Right atrium auricular region (tissue), 2 donors: Measurements from ENCODE around the gene PABPC1L2B. TPM values are rescaled to one million over a fixed set of nuclear protein-coding genes. Genes with fewer than 3 reads are reported as not detected.
"Not testable (repeated sequence)": the region's sequence is repeated elsewhere in the genome, so short reads cannot be mapped to it uniquely, and the experiment has no call there.

Experiments used
- DNase-seq: peaks from one replicate; pipeline ENCODE4 v3.0.0-alpha.2; 2019; ENCODE audit warnings: low spot score
- H3K27ac ChIP-seq, 2 donors: fragments of 200-600 bp; sonication (generic); 1 replicate in 1 of 2; 2 replicates in 1 of 2; pipeline ENCODE4 v1.5.1; 2016 to 2019
- H3K27me3 ChIP-seq, 2 donors: fragments of 200-600 bp; sonication (generic); one replicate each; pipeline versions ENCODE4 v1.5.1 to v1.6.0; 2017 to 2019
- H3K36me3 ChIP-seq: fragments of 200-600 bp; sonication (generic); one replicate; pipeline ENCODE4 v1.5.1; 2016
- H3K4me1 ChIP-seq, 2 donors: fragments of 200-600 bp; sonication (generic); one replicate each; pipeline versions ENCODE4 v1.5.1 to v1.6.0; 2017 to 2019
- H3K4me3 ChIP-seq, 2 donors: fragments of 200-600 bp; sonication (generic); 1 replicate in 1 of 2; 2 replicates in 1 of 2; pipeline ENCODE4 v1.5.1; 2017 to 2019; ENCODE audit warnings: mild to moderate bottlenecking in 1 of 2, moderate library complexity in 1 of 2
- H3K9me3 ChIP-seq, 2 donors: fragments of 200-600 bp; sonication (generic); one replicate each; pipeline ENCODE4 v1.5.1; 2019
- total RNA-seq, 2 donors: library from RNA; depleted of rRNA; stranded (reverse); fragments of >200 nt; gene quantifications; one replicate each; pipeline ENCODE4 v1.1.0, GENCODE V29; 2016
- TF ChIP-seq, protein P1 (sequence below), 2 donors: fragments of 200-600 bp; sonication (generic); IDR thresholded peaks; one replicate each; pipeline ENCODE4 v1.5.1; 2019; ENCODE audit warnings: antibody characterized with exemption in 2 of 2

Gene PABPC1L2B
- total RNA-seq = not detected

DNA sequence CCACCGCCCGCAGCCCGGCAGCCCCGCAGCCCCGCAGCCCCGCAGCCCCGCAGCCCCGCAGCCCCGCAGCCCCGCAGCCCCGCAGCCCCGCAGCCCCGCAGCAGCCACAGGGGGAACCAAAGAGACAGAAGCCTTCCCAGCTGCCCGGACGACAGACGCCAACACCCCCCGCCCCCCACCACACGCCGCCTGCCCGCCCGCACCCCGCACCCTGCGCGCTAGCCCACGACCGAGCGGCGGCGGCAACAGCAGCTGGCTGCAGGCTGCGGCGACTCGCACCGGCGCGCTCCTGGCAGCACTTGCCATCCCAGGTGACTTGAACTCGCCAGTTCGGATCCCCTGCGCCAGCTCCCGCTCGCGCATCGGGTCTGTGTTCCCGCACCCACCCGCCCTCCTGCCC lies at the start of gene PABPC1L2B:
Gene PABPC1L2B, plus strand, starts transcription at position 207 of the 400 bp plus-strand sequence. CDS start 704 bp downstream, outside the sequence.
- H3K9me3 ChIP-seq, H3K4me1 ChIP-seq: not testable (repeated sequence)

DNA sequence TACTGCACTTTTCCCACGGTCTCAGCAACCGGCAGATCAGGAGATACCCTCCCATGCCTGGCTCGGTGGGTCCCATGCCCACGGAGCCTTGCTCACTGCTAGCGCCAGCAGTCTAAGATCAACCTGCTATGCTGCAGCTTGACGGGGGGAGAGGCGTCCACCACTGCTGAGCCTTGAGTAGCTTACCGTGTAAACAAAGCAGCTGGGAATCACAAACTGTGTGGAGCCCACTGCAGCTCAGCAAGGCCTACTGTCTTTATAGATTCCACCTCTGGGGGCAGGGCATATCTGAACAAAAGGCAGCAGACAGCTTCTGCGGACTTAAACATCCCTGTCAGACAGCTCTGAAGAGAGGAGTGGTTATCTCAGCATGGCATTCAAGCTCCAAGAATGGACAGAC lies 42.8 kb upstream of the PABPC1L2B start:
- not testable (repeated sequence) for H3K9me3 ChIP-seq, DNase-seq, H3K27ac ChIP-seq, H3K4me1 ChIP-seq, H3K36me3 ChIP-seq, H3K27me3 ChIP-seq, H3K4me3 ChIP-seq

More for the DNA sequence above, at the start of gene PABPC1L2B:
- not testable (repeated sequence) for H3K36me3 ChIP-seq, H3K4me3 ChIP-seq, DNase-seq, H3K27ac ChIP-seq, H3K27me3 ChIP-seq

DNA sequence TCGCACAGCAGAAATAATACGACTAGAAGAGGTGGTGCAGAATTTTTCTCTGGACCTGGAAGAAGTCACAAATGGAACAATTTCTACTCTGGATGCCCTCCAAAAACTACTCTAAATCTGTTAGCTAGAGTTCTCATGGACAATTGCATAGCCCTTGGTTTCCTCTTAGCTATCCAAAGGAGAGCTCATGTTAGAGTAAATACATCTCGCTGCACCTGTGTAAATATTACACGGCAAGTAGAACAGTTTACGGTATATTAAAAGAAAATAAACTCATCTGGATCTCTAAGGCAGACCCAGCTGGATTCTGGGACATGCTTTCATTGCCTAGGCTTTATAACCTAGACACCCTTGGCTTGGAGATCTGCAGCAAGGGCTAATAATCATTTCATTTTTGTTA lies 30.9 kb upstream of the PABPC1L2B start:
- H3K36me3 ChIP-seq, H3K4me3 ChIP-seq, DNase-seq, H3K27me3 ChIP-seq, H3K4me1 ChIP-seq, H3K9me3 ChIP-seq, H3K27ac ChIP-seq: not testable (repeated sequence)

DNA sequence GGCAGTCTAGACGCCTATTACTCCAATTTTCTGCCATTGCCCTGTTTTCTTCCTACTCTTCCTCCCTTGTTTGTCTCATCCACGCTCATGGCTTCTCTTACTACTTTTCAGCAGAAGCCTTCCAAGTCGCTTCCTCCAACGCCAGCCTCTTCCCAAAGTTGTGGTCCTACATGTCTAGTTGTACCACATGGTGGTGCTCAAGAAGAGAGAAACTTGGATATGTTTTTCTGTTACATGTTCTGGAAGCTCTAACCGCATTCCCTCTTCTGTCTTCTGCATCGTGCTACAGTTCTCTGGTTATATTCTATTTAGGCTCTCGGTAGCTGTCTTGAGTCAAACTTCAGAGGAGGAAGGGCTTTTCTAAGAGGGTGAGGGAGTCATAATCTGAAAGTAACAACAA lies 27.9 kb upstream of the PABPC1L2B start:
- H3K36me3 ChIP-seq, DNase-seq, H3K4me3 ChIP-seq, H3K9me3 ChIP-seq, H3K27ac ChIP-seq, H3K27me3 ChIP-seq, H3K4me1 ChIP-seq: not testable (repeated sequence)

DNA sequence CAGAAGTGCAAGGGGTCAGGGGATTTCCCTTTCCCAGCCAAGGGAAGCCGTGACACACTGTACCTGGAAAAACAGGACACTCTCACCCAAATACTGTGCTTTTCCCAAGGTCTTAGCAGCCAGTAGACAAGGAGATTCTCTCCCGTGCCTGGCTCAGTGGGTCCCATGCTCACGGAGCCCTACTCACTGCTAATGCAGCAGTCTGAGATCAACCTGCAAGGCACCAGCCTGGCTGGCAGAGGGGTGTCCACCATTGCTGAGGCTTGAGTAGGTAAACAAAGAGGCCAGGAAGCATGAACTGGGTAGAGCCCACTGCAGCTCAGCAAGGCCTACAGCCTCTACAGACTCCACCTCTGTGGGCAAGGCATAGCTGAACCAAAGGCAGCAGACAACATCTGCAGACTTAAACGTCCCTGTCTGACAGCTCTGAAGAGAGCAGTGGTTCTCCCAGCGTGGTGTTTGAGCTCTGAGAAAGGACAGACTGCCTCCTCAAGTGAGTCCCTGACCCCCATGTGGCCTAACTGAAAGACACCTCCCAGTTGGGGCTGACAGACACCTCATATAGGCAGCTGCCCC lies 21.8 kb upstream of the PABPC1L2B start:
- H3K27me3 ChIP-seq, H3K4me1 ChIP-seq, H3K4me3 ChIP-seq, H3K36me3 ChIP-seq, DNase-seq, H3K27ac ChIP-seq: not testable (repeated sequence)
- peaks cover 4 to 11% of the 10 kb centered on the region in 2 donors for H3K9me3 ChIP-seq

DNA sequence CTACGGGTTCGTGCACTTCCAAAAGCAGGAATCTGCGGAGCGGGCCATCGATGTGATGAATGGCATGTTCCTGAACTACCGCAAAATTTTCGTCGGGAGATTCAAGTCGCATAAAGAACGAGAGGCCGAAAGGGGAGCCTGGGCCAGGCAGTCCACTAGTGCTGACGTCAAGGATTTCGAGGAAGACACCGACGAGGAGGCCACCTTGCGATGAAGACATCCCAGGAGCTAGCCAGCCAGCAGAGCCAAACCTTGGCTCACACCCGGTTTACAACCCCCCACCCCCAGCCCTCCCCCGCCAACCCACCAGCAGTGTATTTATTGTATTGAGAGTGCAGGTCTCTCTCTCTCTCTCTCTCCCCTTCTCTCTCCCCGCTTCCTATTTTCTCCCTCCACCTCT lies 1.3 kb downstream of the PABPC1L2B start:
- not testable (repeated sequence) for H3K27me3 ChIP-seq, H3K4me1 ChIP-seq, H3K27ac ChIP-seq, DNase-seq, H3K4me3 ChIP-seq, H3K9me3 ChIP-seq, H3K36me3 ChIP-seq

DNA sequence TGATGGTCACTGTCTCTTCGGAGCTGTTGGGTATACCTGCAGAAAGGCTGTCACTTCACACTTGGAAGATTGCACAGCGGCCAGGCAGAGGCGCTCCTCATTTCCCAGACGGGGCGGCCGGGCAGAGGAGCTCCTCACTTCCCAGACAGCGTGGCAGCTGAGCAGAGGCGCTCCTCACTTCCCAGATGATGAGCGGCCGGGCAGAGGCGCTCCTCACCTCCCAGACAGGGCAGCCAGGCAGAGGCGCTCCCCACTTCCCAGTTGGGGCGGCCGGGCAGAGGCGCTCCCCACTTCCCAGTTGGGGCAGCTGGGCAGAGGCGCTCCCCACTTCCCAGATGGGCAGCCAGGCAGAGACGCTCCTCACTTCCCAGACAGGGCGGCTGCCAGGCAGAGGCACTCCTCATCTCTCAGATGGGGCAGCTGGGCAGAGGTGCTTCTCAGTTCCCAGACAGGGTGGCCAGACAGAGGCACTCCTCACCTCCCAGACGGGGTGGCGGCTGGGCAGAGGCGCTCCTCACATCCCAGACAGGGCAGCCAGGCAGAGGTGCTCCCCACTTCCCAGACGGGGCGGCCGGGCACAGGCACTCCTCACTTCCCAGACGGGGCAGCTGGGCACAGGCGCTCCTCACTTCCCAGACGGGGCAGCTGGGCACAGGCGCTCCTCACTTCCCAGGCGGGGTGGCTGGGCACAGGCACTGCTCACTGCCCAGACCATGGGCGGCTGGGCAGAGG lies 18.8 kb downstream of the PABPC1L2B start:
- TF ChIP-seq, protein P1, sequence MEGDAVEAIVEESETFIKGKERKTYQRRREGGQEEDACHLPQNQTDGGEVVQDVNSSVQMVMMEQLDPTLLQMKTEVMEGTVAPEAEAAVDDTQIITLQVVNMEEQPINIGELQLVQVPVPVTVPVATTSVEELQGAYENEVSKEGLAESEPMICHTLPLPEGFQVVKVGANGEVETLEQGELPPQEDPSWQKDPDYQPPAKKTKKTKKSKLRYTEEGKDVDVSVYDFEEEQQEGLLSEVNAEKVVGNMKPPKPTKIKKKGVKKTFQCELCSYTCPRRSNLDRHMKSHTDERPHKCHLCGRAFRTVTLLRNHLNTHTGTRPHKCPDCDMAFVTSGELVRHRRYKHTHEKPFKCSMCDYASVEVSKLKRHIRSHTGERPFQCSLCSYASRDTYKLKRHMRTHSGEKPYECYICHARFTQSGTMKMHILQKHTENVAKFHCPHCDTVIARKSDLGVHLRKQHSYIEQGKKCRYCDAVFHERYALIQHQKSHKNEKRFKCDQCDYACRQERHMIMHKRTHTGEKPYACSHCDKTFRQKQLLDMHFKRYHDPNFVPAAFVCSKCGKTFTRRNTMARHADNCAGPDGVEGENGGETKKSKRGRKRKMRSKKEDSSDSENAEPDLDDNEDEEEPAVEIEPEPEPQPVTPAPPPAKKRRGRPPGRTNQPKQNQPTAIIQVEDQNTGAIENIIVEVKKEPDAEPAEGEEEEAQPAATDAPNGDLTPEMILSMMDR (IDR thresholded peaks at IDR 0.05) = no peak
- no peaks in the 10 kb centered on the region for H3K27me3 ChIP-seq
- DNase-seq = no peak

DNA sequence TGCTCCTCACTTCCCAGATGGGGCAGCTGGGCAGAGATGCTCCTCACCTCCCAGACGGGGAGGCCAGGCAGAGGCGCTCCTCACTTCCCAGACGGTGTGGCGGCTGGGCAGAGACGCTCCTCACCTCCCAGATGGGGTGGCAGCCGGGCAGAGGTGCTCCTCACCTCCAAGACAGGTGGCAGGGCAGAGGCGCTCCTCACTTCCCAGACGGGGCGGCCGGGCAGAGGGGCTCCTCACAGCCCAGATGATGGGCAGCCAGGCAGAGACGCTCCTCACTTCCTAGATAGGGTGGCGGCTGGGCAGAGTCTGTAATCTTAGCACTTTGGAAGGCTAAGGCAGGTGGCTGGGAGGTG lies 19.3 kb downstream of the PABPC1L2B start:
- H3K9me3 ChIP-seq = peaks cover 0 to 13% of the 10 kb centered on the region in 2 donors
- H3K4me3 ChIP-seq, H3K4me1 ChIP-seq, H3K36me3 ChIP-seq, DNase-seq, H3K27ac ChIP-seq, H3K27me3 ChIP-seq: not testable (repeated sequence)

More for the DNA sequence above, 18.8 kb downstream of the PABPC1L2B start:
- Histone ChIP-seq H3K36me3 (no peaks in the 10 kb centered on the region), H3K27ac (no peak overlapping the region), H3K9me3 (peaks cover 0 to 13% of the 10 kb centered on the region in 2 donors), H3K4me1 (no peaks in the 10 kb centered on the region), H3K4me3 (no peak overlapping the region)

DNA sequence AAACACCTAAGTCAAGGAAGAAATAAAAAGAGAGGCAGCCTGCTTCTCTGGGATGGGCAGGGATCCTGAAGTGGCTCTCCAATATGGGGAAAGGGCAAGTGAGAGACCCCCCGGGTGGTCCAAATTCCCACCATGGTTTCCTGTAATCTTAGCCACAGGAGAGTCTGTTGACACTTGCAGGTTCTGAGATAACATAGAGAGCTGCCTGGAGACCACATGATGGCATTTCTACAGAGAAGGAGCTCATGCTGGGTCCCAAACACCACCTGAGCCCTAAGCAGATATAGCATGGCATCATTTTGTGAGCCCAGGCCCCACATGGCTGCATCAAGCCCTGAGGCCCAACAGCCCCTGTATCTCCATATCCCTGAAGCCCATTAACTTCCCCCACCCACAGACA lies 26.1 kb downstream of the PABPC1L2B start:
- Histone ChIP-seq H3K4me1 (no peaks in the 10 kb centered on the region), H3K4me3 (no peak overlapping the region), H3K36me3 (no peaks in the 10 kb centered on the region), H3K9me3 (peaks cover 0 to 13% of the 10 kb centered on the region in 2 donors), H3K27me3 (no peaks in the 10 kb centered on the region), H3K27ac (no peak overlapping the region)
- TF ChIP-seq, protein P1 (IDR thresholded peaks at IDR 0.05) = no peak
- no peak for DNase-seq

Other genes with a start within 250 kb of the PABPC1L2B start
- gene DMRTC1B, start 226.0 kb upstream of the PABPC1L2B start, total RNA-seq = not detected
- gene FAM236B, start 220.3 kb upstream of the PABPC1L2B start, total RNA-seq = not detected
- gene FAM236D, start 194.7 kb upstream of the PABPC1L2B start, total RNA-seq = not detected
- not detected for gene FAM236C, start 90.3 kb upstream of the PABPC1L2B start, total RNA-seq
- gene FAM236A, start 64.7 kb upstream of the PABPC1L2B start, total RNA-seq = not detected
- not detected for gene DMRTC1, start 59.1 kb upstream of the PABPC1L2B start, total RNA-seq
- not detected for gene PABPC1L2A, start 76.6 kb downstream of the PABPC1L2B start, total RNA-seq
- 1 to 10 TPM; 4.0 to 8.1 TPM for gene NAP1L2, start 211.9 kb downstream of the PABPC1L2B start, total RNA-seq